Nephron progenitor cell (in vitro differentiated cells): ENCODE measurements around the gene FAM210B.
"Not testable (repeated sequence)": the region's sequence is repeated elsewhere in the genome, so short reads cannot be mapped to it uniquely, and the experiment has no call there.

ENCODE experiments used
- DNase-seq: peaks from one replicate; pipeline ENCODE4 v3.0.0; 2021
- H3K27ac Mint-ChIP-seq: 2 replicates; pipeline ENCODE4 v1.8.0; 2021; ENCODE audit warnings: mild to moderate bottlenecking, moderate library complexity, mixed read lengths
- H3K27me3 Mint-ChIP-seq: 2 replicates; pipeline ENCODE4 v1.8.0; 2021; ENCODE audit warnings: mild to moderate bottlenecking, low read depth, mixed read lengths; ENCODE audit not compliant: poor library complexity
- H3K36me3 Mint-ChIP-seq: 2 replicates; pipeline ENCODE4 v1.8.0; 2021; ENCODE audit warnings: low read depth, mixed read lengths
- H3K4me1 Mint-ChIP-seq: 2 replicates; pipeline ENCODE4 v1.8.0; 2021; ENCODE audit warnings: mixed read lengths
- H3K4me3 Mint-ChIP-seq: 2 replicates; pipeline ENCODE4 v1.8.0; 2021; ENCODE audit warnings: mild to moderate bottlenecking, moderate library complexity, mixed read lengths
- H3K9me3 Mint-ChIP-seq: 2 replicates; pipeline ENCODE4 v1.8.0; 2021; ENCODE audit warnings: mild to moderate bottlenecking, moderate library complexity, mixed read lengths
- TF ChIP-seq, protein P1 (sequence below): fragments of 200-600 bp; sonication (generic); IDR thresholded peaks from 2 replicates; pipeline ENCODE4 v1.5.0; 2021; ENCODE audit warnings: antibody characterized with exemption

Gene FAM210B

DNA sequence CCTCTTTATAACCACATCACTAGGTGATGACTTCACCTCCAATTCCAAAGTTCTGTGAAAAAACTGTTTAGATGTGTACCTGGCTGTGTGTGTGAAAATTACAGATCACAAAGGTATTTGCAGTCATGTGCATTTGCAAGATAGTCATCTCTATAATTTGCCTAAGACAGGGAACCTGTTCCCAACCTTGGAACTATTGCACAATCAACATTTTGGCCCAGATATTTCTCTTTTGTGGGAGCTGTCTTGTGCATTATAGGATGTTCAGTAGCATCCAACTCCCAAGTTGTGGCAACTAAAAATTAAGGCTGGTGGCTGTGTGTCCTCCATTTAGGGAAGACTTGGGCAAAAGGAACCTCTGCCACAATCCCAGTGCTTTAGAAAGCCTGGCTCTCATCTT lies 34.0 kb upstream of the FAM210B start:
- TF ChIP-seq, protein P1, sequence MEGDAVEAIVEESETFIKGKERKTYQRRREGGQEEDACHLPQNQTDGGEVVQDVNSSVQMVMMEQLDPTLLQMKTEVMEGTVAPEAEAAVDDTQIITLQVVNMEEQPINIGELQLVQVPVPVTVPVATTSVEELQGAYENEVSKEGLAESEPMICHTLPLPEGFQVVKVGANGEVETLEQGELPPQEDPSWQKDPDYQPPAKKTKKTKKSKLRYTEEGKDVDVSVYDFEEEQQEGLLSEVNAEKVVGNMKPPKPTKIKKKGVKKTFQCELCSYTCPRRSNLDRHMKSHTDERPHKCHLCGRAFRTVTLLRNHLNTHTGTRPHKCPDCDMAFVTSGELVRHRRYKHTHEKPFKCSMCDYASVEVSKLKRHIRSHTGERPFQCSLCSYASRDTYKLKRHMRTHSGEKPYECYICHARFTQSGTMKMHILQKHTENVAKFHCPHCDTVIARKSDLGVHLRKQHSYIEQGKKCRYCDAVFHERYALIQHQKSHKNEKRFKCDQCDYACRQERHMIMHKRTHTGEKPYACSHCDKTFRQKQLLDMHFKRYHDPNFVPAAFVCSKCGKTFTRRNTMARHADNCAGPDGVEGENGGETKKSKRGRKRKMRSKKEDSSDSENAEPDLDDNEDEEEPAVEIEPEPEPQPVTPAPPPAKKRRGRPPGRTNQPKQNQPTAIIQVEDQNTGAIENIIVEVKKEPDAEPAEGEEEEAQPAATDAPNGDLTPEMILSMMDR, result no peak
- H3K4me1 Mint-ChIP-seq, result no peaks in the 10 kb centered on the region
- no peak overlapping the region for H3K4me3 Mint-ChIP-seq
- no peak overlapping the region for H3K27ac Mint-ChIP-seq
- peaks cover 4% of the 10 kb centered on the region for H3K27me3 Mint-ChIP-seq
- H3K9me3 Mint-ChIP-seq, result peaks cover 30% of the 10 kb centered on the region
- no peaks in the 10 kb centered on the region for H3K36me3 Mint-ChIP-seq
- no peak for DNase-seq

DNA sequence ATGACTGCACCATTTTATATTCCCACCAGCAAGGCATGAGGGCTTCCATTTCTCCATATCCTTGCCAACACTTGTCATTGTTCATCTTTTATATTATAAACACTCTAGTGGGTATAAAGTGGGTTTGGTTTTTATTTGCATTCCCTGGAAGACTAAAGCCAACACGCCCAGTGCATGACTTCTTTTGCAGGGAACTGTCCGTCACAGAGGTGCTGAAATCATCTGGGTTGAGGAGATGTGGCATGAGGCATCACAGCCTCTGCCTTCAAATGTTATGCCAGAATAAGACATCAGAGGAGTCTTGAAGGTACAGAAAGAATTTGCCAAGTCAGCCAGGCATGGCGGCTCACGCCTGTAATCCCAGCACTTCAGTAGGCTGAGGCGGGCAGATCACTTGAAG lies 29.9 kb upstream of the FAM210B start:
- Mint-ChIP-seq H3K4me1 (no peaks in the 10 kb centered on the region), H3K27ac (no peak overlapping the region), H3K27me3 (peaks cover 7% of the 10 kb centered on the region), H3K4me3 (no peak overlapping the region), H3K36me3 (no peaks in the 10 kb centered on the region), H3K9me3 (peaks cover 54% of the 10 kb centered on the region)
- peak; percentile 72 for DNase-seq
- TF ChIP-seq, protein P1, result no peak

DNA sequence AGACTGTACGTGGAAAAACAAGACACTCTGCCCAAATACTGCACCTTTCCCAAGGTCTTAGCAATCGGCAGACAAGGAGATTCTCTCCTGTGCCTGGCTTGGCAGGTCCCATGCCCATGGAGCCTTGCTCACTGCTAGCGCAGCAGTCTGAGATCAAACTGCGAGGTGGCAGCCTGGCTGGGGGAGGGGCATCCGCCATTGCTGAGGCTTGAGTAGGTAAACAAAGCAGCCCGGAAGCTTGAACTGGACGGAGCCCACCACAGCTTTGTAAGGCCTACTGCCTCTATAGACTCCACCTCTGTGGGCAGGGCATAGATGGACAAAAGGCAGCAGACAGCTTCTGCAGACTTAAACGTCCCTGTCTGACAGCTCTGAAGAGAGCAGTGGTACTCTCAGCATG lies 22.1 kb upstream of the FAM210B start:
- H3K4me1 Mint-ChIP-seq, H3K27ac Mint-ChIP-seq, DNase-seq, H3K36me3 Mint-ChIP-seq, H3K4me3 Mint-ChIP-seq: not testable (repeated sequence)
- H3K9me3 Mint-ChIP-seq, result peaks cover 62% of the 10 kb centered on the region
- H3K27me3 Mint-ChIP-seq, result peaks cover 24% of the 10 kb centered on the region

DNA sequence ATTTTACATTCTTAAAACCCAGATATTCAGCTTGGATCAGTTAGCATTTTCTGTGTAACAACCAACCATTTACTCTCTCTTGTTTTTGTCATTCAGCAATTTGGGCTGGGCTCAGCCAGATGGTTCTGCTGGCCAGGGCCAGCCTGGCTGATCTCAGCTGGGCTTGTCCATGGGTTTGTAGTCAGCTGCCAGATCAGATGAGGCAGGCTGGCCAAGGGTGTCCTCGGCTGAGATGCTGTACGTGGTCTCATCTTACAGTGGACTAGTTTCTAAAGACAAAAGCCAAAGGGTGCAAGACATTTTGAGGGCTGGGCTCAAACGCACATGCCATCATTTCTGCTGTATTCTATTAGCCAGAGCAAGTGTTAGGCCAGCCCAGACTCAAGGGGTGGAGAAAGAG lies 16.0 kb upstream of the FAM210B start:
- Mint-ChIP-seq H3K27me3 (peaks cover 68% of the 10 kb centered on the region), H3K4me1 (peaks cover 25% of the 10 kb centered on the region), H3K36me3 (no peaks in the 10 kb centered on the region), H3K27ac (no peak overlapping the region), H3K9me3 (peaks cover 20% of the 10 kb centered on the region), H3K4me3 (no peak overlapping the region)
- no peak for DNase-seq
- TF ChIP-seq, protein P1, result no peak

DNA sequence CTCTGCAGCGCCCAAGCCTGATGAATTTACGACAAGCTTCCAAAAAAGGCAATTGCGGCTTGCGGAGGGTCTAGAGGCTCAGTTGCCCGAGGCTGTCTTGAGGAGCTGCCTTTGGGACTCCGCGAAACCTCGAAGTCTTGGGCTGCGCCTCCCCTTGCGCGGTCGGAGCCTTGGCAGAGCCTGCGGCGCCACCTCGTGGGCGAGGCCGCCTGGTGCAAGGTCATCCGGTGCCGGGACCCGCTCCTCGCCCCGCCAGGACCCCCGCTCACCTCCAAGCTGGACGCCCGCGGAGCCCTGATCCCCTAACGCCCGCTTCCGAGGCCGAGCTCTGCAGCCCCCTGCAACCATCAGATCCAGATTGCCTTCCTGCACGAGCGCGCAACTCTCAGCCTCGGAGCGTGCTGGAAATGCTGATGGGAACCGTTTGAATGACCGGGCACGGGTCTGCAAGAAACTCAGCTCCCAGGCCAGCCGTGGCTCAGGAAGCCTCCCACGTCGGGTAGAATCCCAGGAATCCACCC lies 14.9 kb upstream of the FAM210B start:
- peaks cover 10% of the 10 kb centered on the region for H3K9me3 Mint-ChIP-seq
- peaks cover 36% of the 10 kb centered on the region for H3K4me1 Mint-ChIP-seq
- peak overlapping the region; percentile 78 for H3K4me3 Mint-ChIP-seq
- TF ChIP-seq, protein P1, result peak; percentile 87
- H3K36me3 Mint-ChIP-seq, result no peaks in the 10 kb centered on the region
- H3K27me3 Mint-ChIP-seq, result peaks cover 68% of the 10 kb centered on the region
- H3K27ac Mint-ChIP-seq, result no peak overlapping the region
- DNase-seq, result peak; percentile 86

DNA sequence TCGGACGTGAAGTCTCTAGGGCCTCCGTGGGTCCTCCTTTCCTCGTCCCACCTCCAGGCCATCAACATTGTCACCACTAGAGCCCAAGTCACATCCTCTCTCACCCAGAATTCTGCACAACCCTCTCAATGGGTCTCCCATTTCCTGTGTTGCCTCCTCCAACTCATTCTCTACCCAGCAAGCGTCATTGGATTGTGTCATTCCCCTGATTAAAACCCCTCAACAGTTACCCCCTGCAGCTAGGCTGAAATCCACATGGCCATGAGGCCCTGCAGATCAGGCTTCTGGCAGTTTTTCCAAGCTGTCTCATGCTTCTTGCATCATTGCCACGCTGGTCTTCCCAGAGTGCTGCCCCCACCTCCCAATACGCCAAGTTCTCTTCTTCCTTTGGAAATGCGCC lies 12.9 kb upstream of the FAM210B start:
- H3K27me3 Mint-ChIP-seq, result peaks cover 55% of the 10 kb centered on the region
- no peak overlapping the region for H3K27ac Mint-ChIP-seq
- H3K4me1 Mint-ChIP-seq, result peaks cover 44% of the 10 kb centered on the region
- H3K4me3 Mint-ChIP-seq, result no peak overlapping the region
- no peaks in the 10 kb centered on the region for H3K9me3 Mint-ChIP-seq
- TF ChIP-seq, protein P1, result no peak
- no peak for DNase-seq
- H3K36me3 Mint-ChIP-seq, result no peaks in the 10 kb centered on the region
